ENCODE data around the gene REV1. TPM values are rescaled to one million over a fixed set of nuclear protein-coding genes. Genes with fewer than 3 reads are reported as not detected.
"Not testable (repeated sequence)": the region's sequence is repeated elsewhere in the genome, so short reads cannot be mapped to it uniquely, and the experiment has no call there.

Gene REV1
- total RNA-seq, 4 donors from 2014 or later, result 13.5 to 35.1 (median 17.8) TPM

DNA sequence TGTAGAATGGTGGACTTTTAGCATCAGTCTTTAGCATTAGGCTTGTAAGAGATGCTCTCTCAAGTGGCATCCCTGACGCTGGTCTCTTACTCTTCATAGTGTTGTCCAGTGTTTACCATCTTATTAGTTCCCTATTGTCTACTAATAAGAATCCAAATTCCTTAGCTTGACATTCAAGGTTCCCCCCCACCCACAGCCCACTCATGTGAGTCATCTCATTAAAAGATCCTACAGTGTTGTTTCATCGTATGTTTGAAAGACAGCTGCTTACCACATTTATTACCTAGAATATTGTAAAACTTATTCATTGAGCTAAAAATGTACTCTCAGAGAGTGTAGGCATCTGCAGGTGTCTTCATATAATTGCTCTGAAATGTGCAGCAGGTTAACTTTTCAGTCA is 124.2 kb downstream of the REV1 start:
- no peak for ATAC-seq
- in situ Hi-C loops (cut with MboI; ENCODE audit: low sequenced_read_pairs in 4 of 4), result no loop called here
- H3K36me3 ChIP-seq, result peaks cover 0 to 81% of the 10 kb centered on the region in 2 donors
- no peak for DNase-seq
- no peak overlapping the region for H3K4me3 ChIP-seq
- TF ChIP-seq, protein P1, sequence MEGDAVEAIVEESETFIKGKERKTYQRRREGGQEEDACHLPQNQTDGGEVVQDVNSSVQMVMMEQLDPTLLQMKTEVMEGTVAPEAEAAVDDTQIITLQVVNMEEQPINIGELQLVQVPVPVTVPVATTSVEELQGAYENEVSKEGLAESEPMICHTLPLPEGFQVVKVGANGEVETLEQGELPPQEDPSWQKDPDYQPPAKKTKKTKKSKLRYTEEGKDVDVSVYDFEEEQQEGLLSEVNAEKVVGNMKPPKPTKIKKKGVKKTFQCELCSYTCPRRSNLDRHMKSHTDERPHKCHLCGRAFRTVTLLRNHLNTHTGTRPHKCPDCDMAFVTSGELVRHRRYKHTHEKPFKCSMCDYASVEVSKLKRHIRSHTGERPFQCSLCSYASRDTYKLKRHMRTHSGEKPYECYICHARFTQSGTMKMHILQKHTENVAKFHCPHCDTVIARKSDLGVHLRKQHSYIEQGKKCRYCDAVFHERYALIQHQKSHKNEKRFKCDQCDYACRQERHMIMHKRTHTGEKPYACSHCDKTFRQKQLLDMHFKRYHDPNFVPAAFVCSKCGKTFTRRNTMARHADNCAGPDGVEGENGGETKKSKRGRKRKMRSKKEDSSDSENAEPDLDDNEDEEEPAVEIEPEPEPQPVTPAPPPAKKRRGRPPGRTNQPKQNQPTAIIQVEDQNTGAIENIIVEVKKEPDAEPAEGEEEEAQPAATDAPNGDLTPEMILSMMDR (IDR thresholded peaks at IDR 0.05 in 4 of 5, conservative IDR thresholded peaks at IDR 0.05 in 1 of 5), result no peak
- TF ChIP-seq POLR2A (IDR thresholded peaks at IDR 0.05), result no peak
- intact Hi-C loops (cut with DNase I; ENCODE audit: low total_unique reads), result no loop called here
- H3K27me3 ChIP-seq, result no peaks in the 10 kb centered on the region
- no peaks in the 10 kb centered on the region for H3K9me3 ChIP-seq
- no peak overlapping the region for H3K27ac ChIP-seq
- no peaks in the 10 kb centered on the region for H3K4me1 ChIP-seq

DNA sequence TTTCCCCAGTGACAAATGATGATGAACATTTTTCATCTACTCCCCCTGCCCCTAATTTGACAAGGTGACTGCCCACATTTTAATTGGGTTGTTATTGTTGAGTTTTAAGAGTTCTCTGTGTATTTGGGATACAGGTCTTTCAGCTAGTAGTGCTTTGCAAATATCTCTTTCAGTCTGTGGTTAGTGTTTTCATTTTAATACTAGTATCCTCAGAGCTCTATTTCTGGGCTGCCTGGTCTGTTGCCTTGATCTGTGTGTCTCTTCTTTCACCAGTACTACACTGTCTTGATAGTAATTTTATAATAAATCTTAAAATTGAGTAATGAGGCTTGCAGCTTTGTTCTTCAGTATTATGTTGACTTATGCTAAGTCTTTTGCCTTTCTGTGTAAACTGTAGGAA is 133.0 kb downstream of the REV1 start:
- Histone ChIP-seq H3K4me3 (no peak overlapping the region), H3K9me3 (no peaks in the 10 kb centered on the region), H3K27ac (no peak overlapping the region), H3K27me3 (no peaks in the 10 kb centered on the region), H3K36me3 (peaks cover 0 to 7% of the 10 kb centered on the region in 2 donors), H3K4me1 (peaks cover 8 to 13% of the 10 kb centered on the region in 2 donors)
- DNase-seq (no peak), ATAC-seq (no peak)
- intact Hi-C loops (cut with DNase I; ENCODE audit: low total_unique reads), result no loop called here
- TF ChIP-seq POLR2A (IDR thresholded peaks at IDR 0.05), result no peak
- TF ChIP-seq, protein P1 (IDR thresholded peaks at IDR 0.05 in 4 of 5, conservative IDR thresholded peaks at IDR 0.05 in 1 of 5), result no peak
- in situ Hi-C loops (cut with MboI; ENCODE audit: low sequenced_read_pairs in 4 of 4), result no loop called here

DNA sequence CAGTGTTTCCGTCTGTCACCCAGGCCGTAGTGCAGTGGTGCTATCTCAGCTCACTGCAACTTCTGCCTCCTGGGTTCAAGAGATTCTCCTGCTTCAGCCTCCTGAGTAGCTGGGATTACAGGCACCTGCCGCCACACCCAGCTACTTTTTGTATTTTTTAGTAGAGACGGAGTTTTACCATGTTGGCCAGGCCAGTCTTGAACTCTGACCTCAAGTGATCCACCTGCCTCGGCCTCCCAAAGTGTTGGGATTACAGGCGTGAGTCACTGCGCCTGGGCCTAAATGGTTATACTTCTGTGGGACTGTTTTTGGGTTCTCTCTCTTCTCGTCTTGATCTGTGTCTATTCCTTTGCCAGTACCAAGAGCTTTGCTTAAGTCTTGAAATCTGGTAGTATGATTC is 135.0 kb downstream of the REV1 start:
- H3K27ac ChIP-seq; in situ Hi-C loops (cut with MboI; ENCODE audit: low sequenced_read_pairs in 4 of 4); H3K36me3 ChIP-seq; H3K4me3 ChIP-seq; DNase-seq; H3K27me3 ChIP-seq; H3K9me3 ChIP-seq; ATAC-seq; intact Hi-C loops (cut with DNase I; ENCODE audit: low total_unique reads): not testable (repeated sequence)
- H3K4me1 ChIP-seq, result peaks cover 12 to 13% of the 10 kb centered on the region in 2 donors

DNA sequence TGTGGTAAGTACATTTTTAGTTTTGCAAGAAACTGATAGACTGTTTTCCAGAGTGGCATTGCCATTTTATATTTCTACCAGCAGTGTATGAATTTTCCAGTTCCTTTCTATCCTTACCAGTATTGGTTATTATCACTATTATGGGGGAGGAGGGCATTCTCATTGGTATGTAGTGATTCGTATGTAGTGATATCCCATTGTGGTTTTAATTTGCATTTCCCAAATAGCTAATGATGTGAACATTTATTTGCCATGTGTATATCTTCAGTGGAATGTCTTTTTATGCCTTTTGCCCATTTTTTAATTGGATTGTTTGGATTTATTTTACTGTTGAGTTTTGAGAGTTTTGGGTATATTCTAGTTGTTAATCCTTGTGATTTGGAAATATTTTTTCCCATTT is 135.7 kb downstream of the REV1 start:
- H3K9me3 ChIP-seq, result no peaks in the 10 kb centered on the region
- no peak for TF ChIP-seq POLR2A (IDR thresholded peaks at IDR 0.05)
- TF ChIP-seq, protein P1 (IDR thresholded peaks at IDR 0.05 in 4 of 5, conservative IDR thresholded peaks at IDR 0.05 in 1 of 5), result no peak
- no peak for ATAC-seq
- H3K27me3 ChIP-seq, result no peaks in the 10 kb centered on the region
- no peak for DNase-seq
- no peak overlapping the region for H3K27ac ChIP-seq
- peaks cover 13% of the 10 kb centered on the region in 2 donors for H3K4me1 ChIP-seq
- in situ Hi-C loops (cut with MboI; ENCODE audit: low sequenced_read_pairs in 4 of 4), result no loop called here
- H3K36me3 ChIP-seq, result no peaks in the 10 kb centered on the region
- H3K4me3 ChIP-seq, result no peak overlapping the region
- intact Hi-C loops (cut with DNase I; ENCODE audit: low total_unique reads), result no loop called here

Other genes with a start within 250 kb of the REV1 start
- gene LYG2, start 234.4 kb downstream of the REV1 start, total RNA-seq, result not detected
- gene LYG1, start 188.8 kb downstream of the REV1 start, total RNA-seq, result under 1 TPM in 1 of 4 donors, not detected in 3; 0.67 TPM
- gene TXNDC9, start 153.7 kb downstream of the REV1 start, total RNA-seq, result 10 to 100 TPM; 23.3 to 32.4 (median 29.7) TPM
- gene EIF5B, start 152.6 kb downstream of the REV1 start, total RNA-seq, result 10 to 100 TPM; 33.0 to 71.3 (median 50.7) TPM